HEK293T (cell line): ENCODE data around the gene SLC26A9.

Experiments
- BHLHE40 ChIP-seq: fragments of 450-650 bp; IDR thresholded peaks from 2 replicates; pipeline ENCODE4 v1.6.1; 2016; ENCODE audit warnings: mild to moderate bottlenecking, moderate library complexity, borderline replicate concordance
- CTBP1 ChIP-seq: fragments of 450-650 bp; IDR thresholded peaks from 2 replicates; pipeline ENCODE4 v1.6.1; 2016; ENCODE audit warnings: borderline replicate concordance
- ELF4 ChIP-seq: fragments of 450-650 bp; IDR thresholded peaks from 2 replicates; pipeline ENCODE4 v1.6.1; 2017; ENCODE audit warnings: antibody characterized with exemption
- FOXA1 ChIP-seq: fragments of 450-650 bp; IDR thresholded peaks from 2 replicates; pipeline ENCODE4 v1.6.1; 2016; ENCODE audit warnings: mild to moderate bottlenecking
- FOXM1 ChIP-seq: fragments of 450-650 bp; IDR thresholded peaks from 2 replicates; pipeline ENCODE4 v1.6.1; 2017; ENCODE audit warnings: mild to moderate bottlenecking, borderline replicate concordance
- ZNF384 ChIP-seq: fragments of 450-650 bp; IDR thresholded peaks from 2 replicates; pipeline ENCODE4 v1.6.1; 2016

DNA sequence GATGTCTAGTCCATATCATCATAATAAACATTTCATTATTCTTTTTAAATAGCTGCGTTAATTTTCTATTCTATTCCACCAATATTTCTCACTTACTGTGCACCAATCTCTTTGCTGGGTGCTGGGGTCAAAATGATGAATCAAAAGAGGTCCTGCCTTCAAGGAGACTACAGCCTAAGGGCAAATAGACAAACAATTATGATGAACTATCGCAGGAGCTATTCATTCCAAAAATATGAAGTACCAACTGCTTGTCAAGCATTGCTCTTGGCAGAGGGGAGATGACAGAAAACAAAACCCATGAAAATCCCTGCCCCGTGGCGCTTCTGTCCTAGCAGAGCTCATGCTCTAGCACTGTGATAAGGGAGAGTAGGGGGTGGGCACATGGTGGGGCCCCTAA, 28.8 kb upstream of the SLC26A9 start:
- TF ChIP-seq ELF4 (no peak), ZNF384 (no peak), FOXA1 (no peak), BHLHE40 (no peak), FOXM1 (no peak), CTBP1 (no peak)
